ENCODE results near the gene PHIP.
"Not testable (repeated sequence)": the region's sequence is repeated elsewhere in the genome, so short reads cannot be mapped to it uniquely, and the experiment has no call there.

DNA sequence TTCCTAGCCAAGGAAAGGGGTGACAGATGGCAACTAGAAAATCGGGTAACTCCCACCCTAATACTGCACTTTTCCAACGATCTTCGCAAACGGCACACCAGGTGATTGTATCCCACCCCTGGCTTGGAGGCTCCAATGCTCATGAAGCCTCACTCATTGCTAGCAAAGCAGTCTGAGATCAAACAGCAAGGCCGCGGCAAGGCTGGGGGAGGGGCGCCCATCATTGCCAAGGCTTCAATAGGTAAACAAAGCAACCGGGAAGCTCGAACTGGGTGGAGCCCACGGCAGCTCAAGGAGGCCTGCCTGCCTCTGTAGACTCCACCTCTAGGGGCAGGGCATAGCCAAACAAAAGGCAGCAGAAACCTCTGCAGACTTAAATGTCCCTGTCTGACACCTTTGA is 156.9 kb downstream of the PHIP start:
- TF ChIP-seq CTCF (IDR thresholded peaks at IDR 0.05; ENCODE audit: low read length); EZH2 (optimal IDR thresholded peaks at IDR 0.05; ENCODE audit: low read depth, low read length): not testable (repeated sequence)
